NOMO-1 (cell line): ENCODE measurements around the gene MXRA7.
"Not testable (repeated sequence)": the region's sequence is repeated elsewhere in the genome, so short reads cannot be mapped to it uniquely, and the experiment has no call there.

Experiments used
- DNase-seq, 2 experiments: peaks; one replicate each; lab custom pipeline; 2025; ENCODE audit not compliant: unreplicated experiment in 2 of 2; lab: John Stamatoyannopoulos, UW

MXRA7 gene

GRCh38 chr17:76657505-76658241 lies 53.1 kb downstream of the MXRA7 start:
- no peak for DNase-seq

GRCh38 chr17:76654408-76654807 lies 56.4 kb downstream of the MXRA7 start:
- no peak for DNase-seq

- no peak for DNase-seq
Measured at GRCh38 chr17:76650504-76650903, 60.3 kb downstream of the MXRA7 start.

GRCh38 chr17:76646712-76647111 lies 64.1 kb downstream of the MXRA7 start:
- no peak for DNase-seq

GRCh38 chr17:76645481-76645880 lies 65.3 kb downstream of the MXRA7 start:
- no peak for DNase-seq

- DNase-seq, result no peak
Measured at GRCh38 chr17:76644995-76645394, 65.8 kb downstream of the MXRA7 start.

GRCh38 chr17:76643553-76644148 lies 67.1 kb downstream of the MXRA7 start, which contains the start of gene ST6GALNAC1:
Gene ST6GALNAC1 (minus strand): TSS chr17:76643757. CDS start chr17:76643638, 119 bp downstream.
- no peak for DNase-seq

GRCh38 chr17:76642994-76643393 lies 67.8 kb downstream of the MXRA7 start:
- DNase-seq, result no peak

- no peak for DNase-seq
Measured at GRCh38 chr17:76642032-76642561, 68.7 kb downstream of the MXRA7 start.

GRCh38 chr17:76641501-76641900 lies 69.3 kb downstream of the MXRA7 start:
- DNase-seq, result no peak

- DNase-seq, result peak in 1 of 2 experiments; percentile 34
Measured at GRCh38 chr17:76640550-76641380, 70.0 kb downstream of the MXRA7 start.

- no peak for DNase-seq
Measured at GRCh38 chr17:76638263-76638662, 72.5 kb downstream of the MXRA7 start.

- not testable (repeated sequence) for DNase-seq
Measured at GRCh38 chr17:76636486-76637206, 74.1 kb downstream of the MXRA7 start.

- DNase-seq, result no peak
Measured at GRCh38 chr17:76635659-76636360, 75.0 kb downstream of the MXRA7 start.

- DNase-seq, result no peak
Measured at GRCh38 chr17:76635039-76635438, 75.7 kb downstream of the MXRA7 start.

- DNase-seq, result no peak
Measured at GRCh38 chr17:76633628-76634328, 77.0 kb downstream of the MXRA7 start.

GRCh38 chr17:76631821-76632565 lies 78.8 kb downstream of the MXRA7 start:
- no peak for DNase-seq

GRCh38 chr17:76630151-76630550 lies 80.6 kb downstream of the MXRA7 start:
- no peak for DNase-seq
